WTC11 (cell line): Measurements from ENCODE around the gene FBXO15. TPM values are rescaled to one million over a fixed set of nuclear protein-coding genes. Genes with fewer than 3 reads are reported as not detected.

Experiments
- ATAC-seq: fragments of 200-7000 bp; cut with Tn5 transposase; 2 replicates; pipeline ENCODE4 v1.10.0; 2021; ENCODE audit warnings: mild to moderate bottlenecking, moderate library complexity
- CTCF ChIA-PET: fragments of 300-600 bp; sonication (Branson Sonifier 250); formaldehyde crosslinking; loops from one replicate; lab custom pipeline; 2021; ENCODE audit warnings: antibody characterized with exemption; lab: Charles Lee
- POLR2A ChIA-PET: fragments of 350-600 bp; sonication (Branson Sonifier 250); formaldehyde crosslinking; loops from one replicate; lab custom pipeline; 2021; ENCODE audit warnings: antibody characterized with exemption; lab: Charles Lee
- DNase-seq: peaks from one replicate; pipeline ENCODE4 v3.0.0; 2021; ENCODE audit warnings: low spot score
- H3K27ac Mint-ChIP-seq: 2 replicates; pipeline ENCODE4 v1.8.0; 2021; ENCODE audit warnings: mixed read lengths
- H3K27me3 Mint-ChIP-seq: 2 replicates; pipeline ENCODE4 v1.8.0; 2021; ENCODE audit warnings: low read depth, mild to moderate bottlenecking, moderate library complexity, mixed read lengths
- H3K36me3 Mint-ChIP-seq: 2 replicates; pipeline ENCODE4 v1.8.0; 2021; ENCODE audit warnings: mixed read lengths
- H3K4me1 Mint-ChIP-seq: 2 replicates; pipeline ENCODE4 v1.8.0; 2022; ENCODE audit warnings: mixed read lengths
- H3K4me3 Mint-ChIP-seq: 2 replicates; pipeline ENCODE4 v1.8.0; 2021; ENCODE audit warnings: mild to moderate bottlenecking, moderate library complexity, mixed read lengths
- H3K9me3 Mint-ChIP-seq: 2 replicates; pipeline ENCODE4 v1.8.0; 2021; ENCODE audit warnings: mixed read lengths
- ARID4B ChIP-seq: sonication (generic); formaldehyde crosslinking; IDR thresholded peaks from 2 replicates; pipeline ENCODE4 v1.8.0; 2023; ENCODE audit warnings: missing genetic modification reagents, mild to moderate bottlenecking, borderline replicate concordance
- CREB1 ChIP-seq: sonication (generic); formaldehyde crosslinking; IDR thresholded peaks from 2 replicates; pipeline ENCODE4 v1.8.0; 2023; ENCODE audit warnings: mild to moderate bottlenecking, missing genetic modification reagents
- E2F4 ChIP-seq: sonication (generic); formaldehyde crosslinking; IDR thresholded peaks from 2 replicates; pipeline ENCODE4 v1.8.1; 2022; ENCODE audit warnings: low read depth, mild to moderate bottlenecking, moderate library complexity, missing genetic modification reagents, borderline replicate concordance
- ELF4 ChIP-seq: sonication (generic); formaldehyde crosslinking; IDR thresholded peaks from 2 replicates; pipeline ENCODE4 v1.8.1; 2022; ENCODE audit warnings: low read depth, mild to moderate bottlenecking, moderate library complexity, missing genetic modification reagents
- EMX1 ChIP-seq: fragments of 250-450 bp; sonication (Bioruptor Pico); IDR thresholded peaks from 2 replicates; pipeline ENCODE4 v1.8.0; 2021; ENCODE audit warnings: mild to moderate bottlenecking
- GTF2I ChIP-seq: fragments of 250-450 bp; sonication (Bioruptor Pico); conservative IDR thresholded peaks from 2 replicates; pipeline ENCODE4 v1.4.0; 2021; ENCODE audit warnings: mild to moderate bottlenecking
- HMGA2 ChIP-seq: fragments of 250-450 bp; sonication (Bioruptor Pico); IDR thresholded peaks from 2 replicates; pipeline ENCODE4 v1.4.0; 2021; ENCODE audit warnings: mild to moderate bottlenecking, moderate library complexity
- NFYB ChIP-seq: sonication (generic); formaldehyde crosslinking; conservative IDR thresholded peaks from 2 replicates; pipeline ENCODE4 v1.8.0; 2022; ENCODE audit warnings: low read depth, missing genetic modification reagents
- RORB ChIP-seq: fragments of 250-450 bp; sonication (Bioruptor Pico); IDR thresholded peaks from 2 replicates; pipeline ENCODE4 v1.9.0; 2021; ENCODE audit warnings: mild to moderate bottlenecking
- SOX15 ChIP-seq: fragments of 250-450 bp; sonication (Bioruptor Pico); IDR thresholded peaks from 2 replicates; pipeline ENCODE4 v1.9.0; 2021; ENCODE audit warnings: mild to moderate bottlenecking
- TP53 ChIP-seq: sonication (generic); formaldehyde crosslinking; IDR thresholded peaks from 2 replicates; pipeline ENCODE4 v1.8.1; 2023; ENCODE audit warnings: mild to moderate bottlenecking, missing genetic modification reagents
- USF2 ChIP-seq: sonication (generic); formaldehyde crosslinking; IDR thresholded peaks from 2 replicates; pipeline ENCODE4 v1.8.1; 2023; ENCODE audit warnings: mild to moderate bottlenecking, missing genetic modification reagents, moderate library complexity
- ZNF281 ChIP-seq: sonication (generic); formaldehyde crosslinking; IDR thresholded peaks from 2 replicates; pipeline ENCODE4 v1.8.0; 2023; ENCODE audit warnings: mild to moderate bottlenecking, missing genetic modification reagents
- ZNF425 ChIP-seq: fragments of 250-450 bp; sonication (Bioruptor Pico); conservative IDR thresholded peaks from 2 replicates; pipeline ENCODE4 v1.9.0; 2021; ENCODE audit warnings: mild to moderate bottlenecking
- total RNA-seq: library from RNA; stranded (reverse); gene quantifications from 3 replicates; pipeline ENCODE4 v1.2.3, GENCODE V29; 2021

FBXO15 gene
- total RNA-seq, 1 experiment from 2014 or later, result 0.96 TPM

GRCh38 chr18:74132201-74132600 lies 15.4 kb downstream of the FBXO15 start (continued):
- no peak for TF ChIP-seq E2F4 (CRISPR knock-in tag)

GRCh38 chr18:74131124-74131523 lies 16.5 kb downstream of the FBXO15 start:
- ChIA-PET POLR2A (no interaction called here), CTCF (interaction anchor here (2.0 kb wide), 1 partner anchor 49 kb away, joined by 6 read pairs; no protein-coding TSS in a partner anchor)
- DNase-seq (no peak), ATAC-seq (no peak)
- Mint-ChIP-seq H3K36me3 (no peaks in the 10 kb centered on the region), H3K4me3 (no peak overlapping the region), H3K27me3 (no peaks in the 10 kb centered on the region), H3K4me1 (peaks cover 20% of the 10 kb centered on the region), H3K9me3 (0 out of 2 replicates have a peak, but pooled peaks cover 3% of the 10 kb centered on the region)
- TF ChIP-seq HMGA2 (CRISPR knock-in tag), result no peak
- no peak for TF ChIP-seq TP53
- TF ChIP-seq GTF2I (CRISPR knock-in tag), result no peak
- no peak for TF ChIP-seq ZNF425
- no peak for TF ChIP-seq NFYB (CRISPR knock-in tag)
- TF ChIP-seq ZNF281 (CRISPR knock-in tag), result no peak
- no peak for TF ChIP-seq USF2 (CRISPR knock-in tag)
- no peak for TF ChIP-seq ELF4 (CRISPR knock-in tag)
- TF ChIP-seq, all 79 proteins: peak for 0
- H3K27ac Mint-ChIP-seq, result no peak overlapping the region

- H3K27ac Mint-ChIP-seq, result no peak overlapping the region
- DNase-seq (no peak), ATAC-seq (no peak)
- no peaks in the 10 kb centered on the region for H3K9me3 Mint-ChIP-seq
- ChIA-PET CTCF (interaction anchor here (1.5 to 2.2 kb wide), 2 partner anchors 12 to 25 kb away, joined by 3 to 8 read pairs; no protein-coding TSS in a partner anchor), POLR2A (no interaction called here)
- H3K27me3 Mint-ChIP-seq, result no peaks in the 10 kb centered on the region
- no peak for TF ChIP-seq SOX15
- TF ChIP-seq GTF2I (CRISPR knock-in tag), result no peak
- TF ChIP-seq ARID4B (CRISPR knock-in tag), result no peak
- TF ChIP-seq CREB1 (CRISPR knock-in tag), result no peak
- no peak for TF ChIP-seq RORB
- no peak for TF ChIP-seq EMX1
- peaks cover 15% of the 10 kb centered on the region for H3K4me1 Mint-ChIP-seq
- no peak overlapping the region for H3K4me3 Mint-ChIP-seq
- H3K36me3 Mint-ChIP-seq, result no peaks in the 10 kb centered on the region
Observed at GRCh38 chr18:74128159-74128558, 19.5 kb downstream of the FBXO15 start.
